SU-DHL-6 (cell line): ENCODE measurements around the gene EPM2AIP1.

Experiments
- H2AFZ ChIP-seq: fragments of 200-600 bp; sonication (generic); 2 replicates; pipeline ENCODE4 v1.6.1; 2014; ENCODE audit warnings: low read depth, mild to moderate bottlenecking, moderate library complexity, mixed read lengths, antibody characterized with exemption, low read length; ENCODE audit not compliant: severe bottlenecking
- H3F3A ChIP-seq: fragments of 200-600 bp; shearing (Covaris generic); 2 replicates; pipeline ENCODE4 v1.6.0; 2016; ENCODE audit warnings: antibody characterized with exemption, mild to moderate bottlenecking; ENCODE audit not compliant: insufficient read depth
- H3K27ac ChIP-seq: fragments of 200-600 bp; sonication (generic); 2 replicates; pipeline ENCODE4 v1.5.1; 2016; ENCODE audit warnings: low read depth, mild to moderate bottlenecking, low read length, moderate library complexity, mixed read lengths
- H3K27me3 ChIP-seq: fragments of 200-600 bp; sonication (generic), shearing (Covaris generic); 2 replicates; pipeline ENCODE4 v1.6.0; 2014; ENCODE audit warnings: mild to moderate bottlenecking, low read length
- H3K36me3 ChIP-seq: fragments of 200-600 bp; sonication (generic); 2 replicates; pipeline ENCODE4 v1.6.1; 2014; ENCODE audit warnings: mild to moderate bottlenecking, low read length, mixed read lengths
- H3K4me2 ChIP-seq: fragments of 300-600, 200-600 bp; shearing (Covaris generic), sonication (generic); 2 replicates; pipeline ENCODE4 v1.6.0; 2014; ENCODE audit warnings: low read length, low read depth, mild to moderate bottlenecking; ENCODE audit not compliant: poor library complexity, severe bottlenecking
- H3K4me3 ChIP-seq: fragments of 200-600 bp; sonication (generic); 2 replicates; pipeline ENCODE4 v1.5.1; 2014; ENCODE audit warnings: antibody characterized with exemption, low read length, mild to moderate bottlenecking, mixed read lengths; ENCODE audit not compliant: insufficient read depth, poor library complexity, severe bottlenecking
- H3K79me2 ChIP-seq: fragments of 200-600 bp; sonication (generic); 2 replicates; pipeline ENCODE4 v1.6.1; 2014; ENCODE audit warnings: mild to moderate bottlenecking, low read length, moderate library complexity; ENCODE audit not compliant: insufficient read depth
- H3K9ac ChIP-seq: fragments of 200-600 bp; sonication (generic); 2 replicates; pipeline ENCODE4 v1.7.0; 2014; ENCODE audit warnings: mild to moderate bottlenecking, low read length
- H3K9me2 ChIP-seq: fragments of 200-600 bp; sonication (generic); replicated peaks from 2 replicates; pipeline ENCODE4 v1.6.1; 2014; ENCODE audit warnings: low read length; ENCODE audit not compliant: insufficient read depth
- H3K9me3 ChIP-seq: fragments of 200-600 bp; sonication (generic); 2 replicates; pipeline ENCODE4 v1.6.1; 2014; ENCODE audit warnings: low read length, mixed read lengths; ENCODE audit not compliant: insufficient read depth
- H4K20me1 ChIP-seq: fragments of 200-600 bp; sonication (generic); 2 replicates; pipeline ENCODE4 v1.6.1; 2014; ENCODE audit warnings: low read depth, mild to moderate bottlenecking, antibody characterized with exemption, low read length, moderate library complexity, mixed read lengths
- EZH2phosphoT487 ChIP-seq: fragments of 200-600 bp; sonication (generic), shearing (Covaris generic); conservative IDR thresholded peaks from 2 replicates; pipeline ENCODE4 v1.6.1; 2018; ENCODE audit warnings: mild to moderate bottlenecking, antibody characterized with exemption, low read length, moderate library complexity, mixed read lengths
- TF ChIP-seq, protein P1 (sequence below): fragments of 200-600 bp; sonication (generic); IDR thresholded peaks from one replicate; pipeline ENCODE4 v1.5.1; 2017; ENCODE audit warnings: antibody characterized with exemption, mild to moderate bottlenecking, low read length, moderate library complexity; ENCODE audit not compliant: insufficient read depth, poor library complexity, severe bottlenecking

The EPM2AIP1 gene

DNA sequence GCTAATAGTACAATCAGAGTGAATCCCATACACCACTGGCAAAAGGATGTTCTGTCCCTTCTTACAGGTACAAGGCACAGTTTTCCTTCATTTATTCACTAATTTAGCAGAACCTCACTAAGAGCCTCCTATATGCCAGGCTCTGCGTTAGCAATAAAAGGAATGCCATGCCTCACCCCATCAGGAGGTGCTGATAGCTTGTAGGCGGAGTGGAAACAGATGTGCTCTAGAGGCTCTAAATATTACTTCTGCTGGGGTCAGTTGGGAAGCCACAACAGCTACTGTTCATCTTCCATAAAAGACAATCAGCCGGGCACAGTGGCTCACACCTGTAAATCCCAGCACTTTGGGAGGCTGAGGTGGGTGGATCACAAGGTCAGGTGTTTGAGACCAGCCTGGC lies 24.8 kb upstream of the EPM2AIP1 start:
- TF ChIP-seq EZH2phosphoT487: no peak
- TF ChIP-seq, protein P1, sequence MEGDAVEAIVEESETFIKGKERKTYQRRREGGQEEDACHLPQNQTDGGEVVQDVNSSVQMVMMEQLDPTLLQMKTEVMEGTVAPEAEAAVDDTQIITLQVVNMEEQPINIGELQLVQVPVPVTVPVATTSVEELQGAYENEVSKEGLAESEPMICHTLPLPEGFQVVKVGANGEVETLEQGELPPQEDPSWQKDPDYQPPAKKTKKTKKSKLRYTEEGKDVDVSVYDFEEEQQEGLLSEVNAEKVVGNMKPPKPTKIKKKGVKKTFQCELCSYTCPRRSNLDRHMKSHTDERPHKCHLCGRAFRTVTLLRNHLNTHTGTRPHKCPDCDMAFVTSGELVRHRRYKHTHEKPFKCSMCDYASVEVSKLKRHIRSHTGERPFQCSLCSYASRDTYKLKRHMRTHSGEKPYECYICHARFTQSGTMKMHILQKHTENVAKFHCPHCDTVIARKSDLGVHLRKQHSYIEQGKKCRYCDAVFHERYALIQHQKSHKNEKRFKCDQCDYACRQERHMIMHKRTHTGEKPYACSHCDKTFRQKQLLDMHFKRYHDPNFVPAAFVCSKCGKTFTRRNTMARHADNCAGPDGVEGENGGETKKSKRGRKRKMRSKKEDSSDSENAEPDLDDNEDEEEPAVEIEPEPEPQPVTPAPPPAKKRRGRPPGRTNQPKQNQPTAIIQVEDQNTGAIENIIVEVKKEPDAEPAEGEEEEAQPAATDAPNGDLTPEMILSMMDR: no peak
- Histone ChIP-seq H3F3A (0 out of 2 replicates have a peak, but pooled peaks cover 5% of the 10 kb centered on the region), H3K4me3 (no peak overlapping the region), H4K20me1 (no peaks in the 10 kb centered on the region), H3K4me2 (no peak overlapping the region), H3K9ac (no peak overlapping the region), H3K9me2 (no peaks in the 10 kb centered on the region), H3K27ac (no peak overlapping the region), H3K36me3 (peaks cover 20% of the 10 kb centered on the region; the same call in 1 of the 2 replicates), H3K27me3 (no peaks in the 10 kb centered on the region), H3K9me3 (no peaks in the 10 kb centered on the region), H3K79me2 (no peaks in the 10 kb centered on the region), H2AFZ (no peak overlapping the region)

DNA sequence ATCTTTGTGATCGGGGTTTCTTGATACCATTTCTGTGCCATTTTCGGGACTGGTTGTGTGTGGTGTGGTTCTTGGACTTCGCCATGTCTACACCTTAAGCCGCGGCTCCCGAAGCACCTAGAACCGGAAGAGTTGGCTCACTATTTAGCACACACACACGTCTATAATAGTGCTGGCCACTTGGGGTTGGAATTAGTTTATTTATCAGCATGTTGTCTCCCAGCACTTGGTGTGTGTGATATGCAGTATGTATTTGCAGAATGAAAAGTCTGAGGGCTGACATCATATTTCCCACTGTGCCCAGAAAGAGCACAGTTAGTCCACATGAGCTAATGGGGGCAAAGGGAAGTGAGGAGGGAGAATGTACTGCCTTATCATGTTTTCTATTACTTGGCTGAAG lies 24.0 kb upstream of the EPM2AIP1 start:
- Histone ChIP-seq H3K79me2 (no peaks in the 10 kb centered on the region), H3K4me2 (no peak overlapping the region), H3K9me3 (no peaks in the 10 kb centered on the region), H4K20me1 (no peaks in the 10 kb centered on the region), H3K36me3 (peaks cover 28% of the 10 kb centered on the region; the same call in 1 of the 2 replicates), H3K9me2 (no peaks in the 10 kb centered on the region), H2AFZ (no peak overlapping the region), H3K27me3 (no peaks in the 10 kb centered on the region), H3K27ac (no peak overlapping the region), H3K9ac (no peak overlapping the region), H3F3A (0 out of 2 replicates have a peak, but pooled peaks cover 5% of the 10 kb centered on the region), H3K4me3 (no peak overlapping the region)
- TF ChIP-seq, protein P1: no peak
- TF ChIP-seq EZH2phosphoT487: no peak

DNA sequence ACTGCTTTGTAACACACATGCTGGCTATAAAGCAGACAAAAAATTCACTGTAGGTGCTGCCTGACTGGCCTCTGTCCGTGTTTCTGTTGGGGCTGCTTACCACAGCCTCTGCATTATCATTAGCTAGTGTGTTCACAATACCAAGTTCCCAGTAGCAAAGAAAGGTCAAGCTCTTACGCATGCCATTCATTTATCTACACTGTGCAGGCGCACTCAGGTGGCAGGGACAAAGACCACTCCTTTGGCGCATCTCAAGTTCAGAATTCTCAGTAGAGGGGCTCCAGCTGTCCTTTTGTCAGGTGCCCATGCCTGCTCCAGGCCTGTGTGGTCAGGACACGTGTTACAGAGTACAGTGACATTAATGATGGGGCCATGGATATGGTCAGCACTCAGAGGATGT lies 22.7 kb upstream of the EPM2AIP1 start:
- Histone ChIP-seq H3F3A (0 out of 2 replicates have a peak, but pooled peaks cover 5% of the 10 kb centered on the region), H3K9me3 (no peaks in the 10 kb centered on the region), H3K9me2 (no peaks in the 10 kb centered on the region), H2AFZ (no peak overlapping the region), H3K79me2 (no peaks in the 10 kb centered on the region), H3K9ac (no peak overlapping the region), H3K27me3 (no peaks in the 10 kb centered on the region), H3K4me2 (no peak overlapping the region), H3K4me3 (no peak overlapping the region), H3K36me3 (peaks cover 35% of the 10 kb centered on the region; the same call in 1 of the 2 replicates), H4K20me1 (no peaks in the 10 kb centered on the region), H3K27ac (no peak overlapping the region)
- TF ChIP-seq, protein P1: no peak
- no peak for TF ChIP-seq EZH2phosphoT487

DNA sequence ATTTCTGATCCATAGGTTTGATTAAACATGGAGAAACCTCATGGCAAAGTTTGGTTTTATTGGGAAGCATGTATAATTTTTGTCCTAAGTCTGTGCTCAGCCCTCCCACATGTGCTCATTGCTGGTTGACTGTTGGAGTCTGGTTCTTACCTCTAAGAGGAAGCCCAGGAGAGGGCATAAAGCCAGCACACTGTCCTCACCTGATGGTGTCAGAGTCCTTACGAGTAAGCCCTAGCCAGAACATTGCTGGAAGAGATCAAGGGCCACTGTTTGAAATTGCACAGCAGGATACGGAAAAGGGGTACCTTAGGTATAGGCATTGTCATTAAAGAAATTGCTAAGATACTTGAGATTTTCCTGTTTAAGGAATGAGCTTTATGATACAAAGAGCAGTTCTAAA lies 21.7 kb upstream of the EPM2AIP1 start:
- no peaks in the 10 kb centered on the region for H3K79me2 ChIP-seq
- no peaks in the 10 kb centered on the region for H4K20me1 ChIP-seq
- peaks cover 35% of the 10 kb centered on the region; the same call in 1 of the 2 replicates for H3K36me3 ChIP-seq
- 0 out of 2 replicates have a peak, but pooled peaks cover 5% of the 10 kb centered on the region for H3F3A ChIP-seq
- H3K27ac ChIP-seq: no peak overlapping the region
- no peaks in the 10 kb centered on the region for H3K27me3 ChIP-seq
- no peak for TF ChIP-seq EZH2phosphoT487
- TF ChIP-seq, protein P1: no peak
- no peak overlapping the region for H3K4me2 ChIP-seq
- H2AFZ ChIP-seq: no peak overlapping the region
- no peaks in the 10 kb centered on the region for H3K9me3 ChIP-seq
- H3K9ac ChIP-seq: no peak overlapping the region
- H3K4me3 ChIP-seq: no peak overlapping the region
- H3K9me2 ChIP-seq: no peaks in the 10 kb centered on the region
